AG09319 (cell line): ENCODE measurements around the gene REPIN1.

Experiments used
- DNase-seq: peaks from one replicate; pipeline ENCODE4 v3.0.0-alpha.2; 2010; ENCODE audit warnings: low read depth; ENCODE audit errors: extremely low read depth
- TF ChIP-seq, protein P1 (sequence below): IDR thresholded peaks from 2 replicates; pipeline ENCODE4 v1.5.1; 2011; ENCODE audit warnings: low read depth, mild to moderate bottlenecking, inconsistent platforms, low read length, moderate library complexity

Gene REPIN1

GRCh38 chr7:150325110-150325611 lies 43.5 kb upstream of the REPIN1 start:
- TF ChIP-seq, protein P1, sequence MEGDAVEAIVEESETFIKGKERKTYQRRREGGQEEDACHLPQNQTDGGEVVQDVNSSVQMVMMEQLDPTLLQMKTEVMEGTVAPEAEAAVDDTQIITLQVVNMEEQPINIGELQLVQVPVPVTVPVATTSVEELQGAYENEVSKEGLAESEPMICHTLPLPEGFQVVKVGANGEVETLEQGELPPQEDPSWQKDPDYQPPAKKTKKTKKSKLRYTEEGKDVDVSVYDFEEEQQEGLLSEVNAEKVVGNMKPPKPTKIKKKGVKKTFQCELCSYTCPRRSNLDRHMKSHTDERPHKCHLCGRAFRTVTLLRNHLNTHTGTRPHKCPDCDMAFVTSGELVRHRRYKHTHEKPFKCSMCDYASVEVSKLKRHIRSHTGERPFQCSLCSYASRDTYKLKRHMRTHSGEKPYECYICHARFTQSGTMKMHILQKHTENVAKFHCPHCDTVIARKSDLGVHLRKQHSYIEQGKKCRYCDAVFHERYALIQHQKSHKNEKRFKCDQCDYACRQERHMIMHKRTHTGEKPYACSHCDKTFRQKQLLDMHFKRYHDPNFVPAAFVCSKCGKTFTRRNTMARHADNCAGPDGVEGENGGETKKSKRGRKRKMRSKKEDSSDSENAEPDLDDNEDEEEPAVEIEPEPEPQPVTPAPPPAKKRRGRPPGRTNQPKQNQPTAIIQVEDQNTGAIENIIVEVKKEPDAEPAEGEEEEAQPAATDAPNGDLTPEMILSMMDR = no peak
- no peak for DNase-seq

DNA sequence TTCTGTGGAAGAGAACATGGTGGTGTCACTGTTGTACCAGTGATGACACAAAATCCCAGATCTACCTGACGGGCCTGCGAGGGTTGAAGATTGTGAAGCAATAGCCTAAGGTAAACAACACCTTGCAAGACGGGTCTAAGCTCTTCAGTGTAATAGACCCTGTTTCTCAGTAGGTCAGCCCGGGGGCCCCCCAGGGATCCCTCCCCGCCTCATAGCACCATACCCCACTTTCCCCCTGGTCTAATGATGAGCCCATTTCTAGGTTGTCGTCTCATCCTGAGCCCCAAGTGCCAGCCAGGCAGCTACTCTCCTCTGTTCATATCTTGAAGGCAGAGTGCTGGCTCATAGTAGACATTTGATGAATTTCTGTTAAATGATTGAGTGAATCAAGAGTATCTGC lies 42.7 kb upstream of the REPIN1 start:
- TF ChIP-seq, protein P1 = no peak
- no peak for DNase-seq

GRCh38 chr7:150326657-150327268 lies 41.9 kb upstream of the REPIN1 start:
- TF ChIP-seq, protein P1 = no peak
- DNase-seq = no peak

DNA sequence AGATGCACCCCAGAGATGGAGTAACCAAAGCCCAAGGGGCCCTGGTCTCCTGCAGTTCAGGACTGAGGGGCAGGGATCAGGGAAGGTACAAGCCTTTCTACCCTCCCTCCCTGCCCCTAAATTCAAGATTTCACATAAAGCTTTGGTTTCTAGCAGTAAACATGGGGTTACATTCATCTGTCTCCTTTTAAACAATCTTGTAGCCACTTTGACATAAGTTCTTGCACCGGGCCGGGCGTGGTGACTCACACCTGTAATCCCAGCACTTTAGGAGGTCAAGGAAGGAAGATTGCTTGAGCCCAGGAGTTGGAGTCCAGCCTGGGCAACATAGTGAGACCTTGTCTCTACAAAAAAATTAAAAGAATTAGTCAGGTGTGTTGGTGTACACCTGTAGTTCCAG lies 41.3 kb upstream of the REPIN1 start:
- TF ChIP-seq, protein P1 = no peak
- DNase-seq = no peak

GRCh38 chr7:150329331-150330120 lies 39.1 kb upstream of the REPIN1 start:
- TF ChIP-seq, protein P1 = no peak
- DNase-seq = no peak

- DNase-seq = no peak
- TF ChIP-seq, protein P1 = no peak
These were observed 38.3 kb upstream of the REPIN1 start for GRCh38 chr7:150330211-150330885.
